GM13977 (cell line): ENCODE data around the gene DDX10.

Experiments
- DNase-seq: peaks from one replicate; pipeline ENCODE4 v3.0.0; 2012; ENCODE audit warnings: low spot score
- CTCF ChIP-seq: IDR thresholded peaks from 2 replicates; pipeline ENCODE4 v1.5.1; 2012; ENCODE audit warnings: mild to moderate bottlenecking, control low read depth; ENCODE audit not compliant: insufficient read depth; ENCODE audit errors: extremely low read depth, missing control alignments
- in situ Hi-C: fragments of 300-500 bp; cut with MboI; formaldehyde crosslinking; loops from one replicate; pipeline ENCODE4 v1.12.0; 2022; ENCODE audit warnings: low sequenced_read_pairs, low pct_unique_long_range_greater_than_20kb, mixed read lengths, inconsistent platforms; ENCODE audit not compliant: unreplicated experiment

DDX10 gene

GRCh38 chr11:108913204-108913603 lies 248.3 kb downstream of the DDX10 start:
- in situ Hi-C loops, result no loop called here
- TF ChIP-seq CTCF, result no peak
- no peak for DNase-seq

DNA sequence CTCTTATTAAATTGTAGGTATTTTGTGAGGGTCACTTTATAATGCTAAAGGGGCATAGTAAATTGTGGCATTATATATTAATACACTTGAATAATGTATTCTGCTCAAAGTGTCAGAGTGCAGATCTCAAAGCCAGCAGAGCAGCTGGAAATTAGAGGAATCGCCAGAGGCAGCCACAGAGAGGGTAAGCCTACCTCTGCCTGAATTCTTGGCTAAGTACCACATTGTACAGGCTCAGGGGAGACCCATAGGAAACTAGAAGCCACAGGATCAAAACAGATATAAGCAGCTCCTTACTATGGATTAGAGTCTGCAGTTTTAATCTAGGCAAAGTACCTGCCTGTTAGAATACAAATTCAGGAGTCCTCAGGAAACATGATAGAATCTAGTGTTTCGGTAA lies 249.3 kb downstream of the DDX10 start:
- in situ Hi-C loops, result no loop called here
- no peak for TF ChIP-seq CTCF
- no peak for DNase-seq

DNA sequence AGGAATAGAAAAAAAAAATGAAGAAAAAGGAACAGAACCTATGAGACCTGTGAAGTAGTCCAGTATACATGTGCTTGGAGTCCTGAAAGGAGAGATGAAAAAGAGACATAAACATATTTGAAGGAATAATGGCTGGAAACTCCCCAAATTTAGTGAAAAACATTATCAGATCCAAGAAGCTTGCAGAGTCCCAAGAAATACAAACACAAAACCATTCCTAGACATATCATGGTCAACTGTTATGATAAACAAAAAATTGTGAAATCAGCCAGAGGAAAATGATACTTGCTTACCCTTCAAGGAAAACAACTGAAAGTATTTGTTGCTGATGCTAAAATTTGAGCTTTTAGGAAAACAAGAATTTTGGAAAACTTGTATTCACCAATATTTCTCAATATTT lies 250.1 kb downstream of the DDX10 start:
- no peak for DNase-seq
- in situ Hi-C loops, result no loop called here
- TF ChIP-seq CTCF, result no peak

DNA sequence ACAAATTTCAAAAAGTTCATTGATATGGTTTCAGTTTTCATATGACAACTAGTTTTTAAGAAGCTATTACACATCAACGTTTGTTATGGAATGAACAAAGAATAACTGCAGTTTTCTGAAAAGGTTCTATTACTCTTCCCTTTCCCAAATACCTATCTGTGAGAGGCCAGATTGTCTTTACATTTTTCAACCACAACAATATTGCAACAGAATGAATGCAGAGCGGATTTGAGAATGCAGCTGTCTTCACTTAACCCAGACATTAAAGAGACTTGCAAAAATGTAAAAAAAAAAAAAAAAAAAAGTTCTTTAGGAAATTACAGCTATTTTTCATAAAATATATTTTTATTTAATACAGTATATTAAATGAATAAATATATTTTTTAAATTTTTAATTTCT lies 250.8 kb downstream of the DDX10 start:
- no peak for TF ChIP-seq CTCF
- in situ Hi-C loops, result no loop called here
- DNase-seq, result no peak

DNA sequence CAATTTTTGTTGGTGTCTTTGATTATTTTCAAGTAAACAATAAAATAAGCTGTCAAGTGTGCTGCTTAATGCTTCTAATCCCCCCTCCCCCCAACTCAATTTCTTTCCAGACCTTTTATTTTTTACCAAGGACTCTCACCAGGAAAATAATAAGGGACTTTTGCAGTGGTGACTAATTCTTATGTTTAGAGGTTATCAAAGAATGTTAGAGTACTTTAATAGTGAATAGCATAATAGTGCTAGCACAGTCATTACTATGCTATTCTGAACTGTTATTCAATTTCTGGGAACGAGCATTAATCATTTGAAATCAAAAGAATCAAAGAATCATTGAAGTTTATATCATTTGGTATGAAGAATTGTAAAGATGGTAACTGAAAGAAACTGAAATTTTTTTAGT lies 251.4 kb downstream of the DDX10 start:
- DNase-seq, result no peak
- TF ChIP-seq CTCF, result no peak
- in situ Hi-C loops, result no loop called here

DNA sequence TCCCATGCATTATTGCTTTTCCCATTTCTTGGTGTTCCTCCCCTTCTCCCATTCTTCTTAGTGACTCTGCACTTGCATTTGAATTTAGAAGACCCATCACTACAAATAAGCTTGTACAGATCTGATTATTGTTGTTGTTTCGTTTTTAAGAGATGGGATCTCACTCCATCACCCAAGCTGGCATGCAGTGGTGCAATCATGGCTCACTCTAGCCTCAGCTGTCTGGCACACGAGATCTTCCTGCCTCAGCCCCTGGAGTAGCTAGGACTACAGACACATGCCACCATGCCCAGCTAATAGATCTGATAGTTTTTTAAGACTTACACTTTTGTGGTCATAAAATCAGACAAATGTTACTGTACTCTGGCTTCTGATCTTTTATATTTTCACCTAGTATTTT lies 252.1 kb downstream of the DDX10 start:
- no peak for DNase-seq
- TF ChIP-seq CTCF, result no peak
- in situ Hi-C loops, result no loop called here

GRCh38 chr11:108921211-108921610 lies 256.3 kb downstream of the DDX10 start:
- TF ChIP-seq CTCF, result no peak
- in situ Hi-C loops, result no loop called here
- DNase-seq, result no peak
